Astrocyte (in vitro differentiated cells and primary cell): Measurements from ENCODE around the gene FRYL.

Experiments used
- CTCF ChIP-seq: IDR thresholded peaks from 2 replicates; pipeline ENCODE4 v1.5.1; 2011; ENCODE audit warnings: low read depth, mild to moderate bottlenecking, inconsistent platforms, low read length, moderate library complexity; ENCODE audit not compliant: insufficient read depth
- EZH2 ChIP-seq: IDR thresholded peaks from 2 replicates; pipeline ENCODE4 v1.6.1; 2012; ENCODE audit warnings: mild to moderate bottlenecking, low read length, inconsistent platforms; ENCODE audit not compliant: insufficient read depth

GRCh38 chr4:48635310-48635709, 144.8 kb downstream of the FRYL start:
- TF ChIP-seq CTCF (no peak), EZH2 (no peak)
